Astrocyte of the spinal cord (primary cell): Measurements from ENCODE around the gene ZKSCAN3.

Experiments
- DNase-seq: peaks from one replicate; pipeline ENCODE4 v3.0.0; 2011; ENCODE audit warnings: low read depth, low spot score
- H3K4me3 ChIP-seq: 2 replicates; pipeline ENCODE4 v1.5.1; 2011; ENCODE audit warnings: low read depth, mild to moderate bottlenecking, low read length, moderate library complexity
- CTCF ChIP-seq: IDR thresholded peaks from 2 replicates; pipeline ENCODE4 v1.5.1; 2012; ENCODE audit warnings: low read depth, mild to moderate bottlenecking, low read length, inconsistent platforms
- in situ Hi-C: cut with HindIII; loops from 2 replicates; pipeline ENCODE4 v1.10.0; 2017; ENCODE audit warnings: low sequenced_read_pairs

The ZKSCAN3 gene

GRCh38 chr6:28373925-28374324 lies 24.2 kb downstream of the ZKSCAN3 start:
- TF ChIP-seq CTCF: no peak
- no peak for DNase-seq
- in situ Hi-C loops: no loop called here
- no peak overlapping the region for H3K4me3 ChIP-seq

- no peak for DNase-seq
- TF ChIP-seq CTCF: no peak
- in situ Hi-C loops: no loop called here
- no peak overlapping the region for H3K4me3 ChIP-seq
These were observed 28.1 kb downstream of the ZKSCAN3 start for GRCh38 chr6:28377879-28378278.

- TF ChIP-seq CTCF: no peak
- H3K4me3 ChIP-seq: no peak overlapping the region
- no peak for DNase-seq
- in situ Hi-C loops: no loop called here
These were observed 28.9 kb downstream of the ZKSCAN3 start for GRCh38 chr6:28378644-28379043.

- H3K4me3 ChIP-seq: no peak overlapping the region
- in situ Hi-C loops: no loop called here
- no peak for TF ChIP-seq CTCF
- DNase-seq: no peak
These were observed 30.6 kb downstream of the ZKSCAN3 start for GRCh38 chr6:28380381-28380780.

GRCh38 chr6:28383235-28384142 lies 33.7 kb downstream of the ZKSCAN3 start:
- H3K4me3 ChIP-seq: peak overlapping the region; percentile 50
- peak; percentile 89 for DNase-seq
- in situ Hi-C loops: no loop called here
- TF ChIP-seq CTCF: peak; percentile 65

- no peak overlapping the region for H3K4me3 ChIP-seq
- no peak for TF ChIP-seq CTCF
- DNase-seq: no peak
- in situ Hi-C loops: no loop called here
These were observed 34.4 kb downstream of the ZKSCAN3 start for GRCh38 chr6:28384143-28384533.
